H1 (cell line): ENCODE data around the gene SLC12A5. TPM values are rescaled to one million over a fixed set of nuclear protein-coding genes. Genes with fewer than 3 reads are reported as not detected.

ENCODE experiments used
- CTCF ChIA-PET: fragments of 300-600 bp; sonication (Branson Sonifier 250); formaldehyde crosslinking; loops from one replicate; lab custom pipeline; 2021; ENCODE audit not compliant: partially characterized antibody; lab: Charles Lee
- POLR2A ChIA-PET: fragments of 300-600 bp; sonication (Branson Sonifier 250); formaldehyde crosslinking; loops from one replicate; lab custom pipeline; 2021; ENCODE audit warnings: inconsistent platforms; ENCODE audit not compliant: partially characterized antibody; lab: Charles Lee
- DNase-seq, 2 experiments: peaks; one replicate each; pipeline versions ENCODE4 v3.0.0 to v3.0.0-alpha.2; 2010 to 2022; ENCODE audit warnings: low spot score in 2 of 2, low read depth in 1 of 2, mixed read lengths in 1 of 2
- FAIRE-seq: peaks from 2 replicates; lab custom pipeline; 2011; peaks lifted over from hg19 to GRCh38; lab: Jason Lieb, UNC
- H2AFZ ChIP-seq: 2 replicates; pipeline ENCODE4 v1.8.1; 2012; ENCODE audit warnings: low read length, inconsistent platforms
- H2AK5ac ChIP-seq: 2 replicates; pipeline ENCODE4 v1.6.1; 2013; ENCODE audit warnings: low read depth, low read length
- H2BK120ac ChIP-seq: replicated peaks from 2 replicates; pipeline ENCODE3; 2013; ENCODE audit warnings: low read depth, low read length, inconsistent platforms
- H2BK12ac ChIP-seq: 2 replicates; pipeline ENCODE4 v1.6.1; 2013; ENCODE audit warnings: low read depth, low read length
- H2BK15ac ChIP-seq: 2 replicates; pipeline ENCODE4 v1.6.1; 2013; ENCODE audit warnings: low read length
- H2BK20ac ChIP-seq: 2 replicates; pipeline ENCODE4 v1.6.1; 2013; ENCODE audit warnings: low read length
- H2BK5ac ChIP-seq: 2 replicates; pipeline ENCODE4 v1.6.1; 2013; ENCODE audit warnings: low read depth, low read length
- H3K14ac ChIP-seq: 2 replicates; pipeline ENCODE4 v1.6.1; 2013; ENCODE audit warnings: inconsistent platforms; ENCODE audit not compliant: insufficient read length
- H3K18ac ChIP-seq: 2 replicates; pipeline ENCODE4 v1.6.1; 2013; ENCODE audit warnings: low read length; ENCODE audit errors: extremely low read depth
- H3K23ac ChIP-seq: 2 replicates; pipeline ENCODE4 v1.6.1; 2013; ENCODE audit warnings: inconsistent platforms; ENCODE audit not compliant: insufficient read length
- H3K23me2 ChIP-seq: 2 replicates; pipeline ENCODE4 v1.6.1; 2013; ENCODE audit warnings: low read depth, low read length
- H3K27ac ChIP-seq: 2 replicates; pipeline ENCODE4 v1.6.1; 2011; ENCODE audit warnings: low read depth, low read length, inconsistent platforms
- H3K27me3 ChIP-seq, 4 experiments: replicated peaks in 1 of 4; 1 replicate in 1 of 4; 2 replicates in 3 of 4; pipeline versions ENCODE4 v1.6.1 to v1.8.1; 2011 to 2013; ENCODE audit warnings: low read length in 3 of 4, mild to moderate bottlenecking in 3 of 4, inconsistent platforms in 2 of 4, mixed read lengths in 2 of 4, moderate library complexity in 1 of 4; ENCODE audit not compliant: control insufficient read depth in 3 of 4, insufficient read depth in 3 of 4; ENCODE audit errors: extremely low read depth in 1 of 4
- H3K36me3 ChIP-seq, 4 experiments: 2 replicates each; pipeline versions ENCODE4 v1.6.1 to v1.8.1; 2011 to 2013; ENCODE audit warnings: mild to moderate bottlenecking in 4 of 4, low read length in 3 of 4, moderate library complexity in 2 of 4, control low read depth in 1 of 4, inconsistent platforms in 1 of 4; ENCODE audit not compliant: insufficient read depth in 4 of 4, control insufficient read depth in 2 of 4
- H3K4ac ChIP-seq: replicated peaks from 2 replicates; pipeline ENCODE3; 2013; ENCODE audit warnings: low read length, low read depth, mixed read lengths, inconsistent platforms; ENCODE audit not compliant: insufficient read length
- H3K4me1 ChIP-seq, 4 experiments: replicated peaks in 1 of 4; 1 replicate in 1 of 4; 2 replicates in 3 of 4; pipeline versions ENCODE4 v1.6.1 to v1.8.1; 2011 to 2013; ENCODE audit warnings: low read length in 3 of 4, inconsistent platforms in 2 of 4, mixed read lengths in 1 of 4; ENCODE audit not compliant: insufficient read depth in 4 of 4, control insufficient read depth in 3 of 4
- H3K4me2 ChIP-seq, 2 experiments: 2 replicates each; pipeline versions ENCODE4 v1.6.1 to v1.8.1; 2011 to 2013; ENCODE audit warnings: low read depth in 2 of 2, low read length in 2 of 2, control low read depth in 1 of 2, inconsistent platforms in 1 of 2, mild to moderate bottlenecking in 1 of 2; ENCODE audit not compliant: insufficient read depth in 1 of 2
- H3K4me3 ChIP-seq, 4 experiments: fragments of 200-600, 300-600 bp in 1 of 4; sonication (generic), shearing (Covaris generic), sonication (Bioruptor Twin) in 1 of 4; 2 replicates each; pipeline versions ENCODE4 v1.5.1 to v1.8.1; 2011 to 2016; ENCODE audit warnings: low read length in 4 of 4, low read depth in 3 of 4, control low read depth in 2 of 4, inconsistent platforms in 2 of 4, mild to moderate bottlenecking in 2 of 4, mixed read lengths in 1 of 4, moderate library complexity in 1 of 4; ENCODE audit not compliant: insufficient read depth in 2 of 4; ENCODE audit errors: extremely low read depth in 1 of 4
- H3K56ac ChIP-seq: replicated peaks from 2 replicates; pipeline ENCODE3; 2013; ENCODE audit warnings: low read depth, mild to moderate bottlenecking, mixed read lengths, low read length, inconsistent platforms; ENCODE audit not compliant: insufficient read length
- H3K79me1 ChIP-seq: 2 replicates; pipeline ENCODE4 v1.6.1; 2013; ENCODE audit warnings: low read depth, low read length, control low read depth
- H3K79me2 ChIP-seq, 2 experiments: 2 replicates each; pipeline versions ENCODE4 v1.6.1 to v1.8.1; 2012 to 2013; ENCODE audit warnings: low read length in 2 of 2, mild to moderate bottlenecking in 2 of 2, inconsistent platforms in 1 of 2; ENCODE audit not compliant: insufficient read depth in 2 of 2, control insufficient read depth in 1 of 2
- H3K9ac ChIP-seq, 4 experiments: replicated peaks in 1 of 4; 1 replicate in 1 of 4; 2 replicates in 3 of 4; pipeline versions ENCODE4 v1.6.1 to v1.8.1; 2011 to 2013; ENCODE audit warnings: low read depth in 3 of 4, low read length in 3 of 4, control low read depth in 2 of 4, mild to moderate bottlenecking in 2 of 4, moderate library complexity in 2 of 4, inconsistent platforms in 1 of 4; ENCODE audit errors: extremely low read depth in 1 of 4
- H3K9me3 ChIP-seq, 2 experiments: 2 replicates each; pipeline versions ENCODE4 v1.6.1 to v1.8.1; 2012 to 2013; ENCODE audit warnings: mild to moderate bottlenecking in 2 of 2, moderate library complexity in 2 of 2, control low read depth in 1 of 2, inconsistent platforms in 1 of 2, low read depth in 1 of 2, low read length in 1 of 2, mixed read lengths in 1 of 2; ENCODE audit not compliant: insufficient read depth in 2 of 2
- H4K20me1 ChIP-seq, 2 experiments: replicated peaks in 1 of 2; 2 replicates each; pipeline versions ENCODE3 to v1.8.1; 2011 to 2013; ENCODE audit warnings: inconsistent platforms in 2 of 2, low read length in 2 of 2, mild to moderate bottlenecking in 1 of 2; ENCODE audit not compliant: insufficient read depth in 2 of 2, control insufficient read depth in 1 of 2
- H4K5ac ChIP-seq: 2 replicates; pipeline ENCODE4 v1.6.1; 2013; ENCODE audit warnings: low read length, low read depth, mixed read lengths, inconsistent platforms; ENCODE audit not compliant: insufficient read length
- H4K8ac ChIP-seq: 2 replicates; pipeline ENCODE4 v1.8.0; 2013; ENCODE audit warnings: mild to moderate bottlenecking, moderate library complexity, low read length, inconsistent platforms; ENCODE audit not compliant: insufficient read depth; ENCODE audit errors: extremely low read depth
- H4K91ac ChIP-seq: replicated peaks from 2 replicates; pipeline ENCODE3; 2013; ENCODE audit warnings: low read length, mixed read lengths, inconsistent platforms; ENCODE audit not compliant: insufficient read length
- CBX8 ChIP-seq: fragments of 300-800, 300-1000 bp; sonication (generic); IDR thresholded peaks from 2 replicates; pipeline ENCODE4 v1.7.1; 2016; ENCODE audit warnings: low read depth, low read length, borderline replicate concordance
- MAFK ChIP-seq: IDR thresholded peaks from 2 replicates; pipeline ENCODE4 v1.6.1; 2012; ENCODE audit warnings: low read depth, mild to moderate bottlenecking, improper control_type of control experiment, low read length
- SUZ12 ChIP-seq: fragments of 200-600 bp; sonication (generic); IDR thresholded peaks from 2 replicates; pipeline ENCODE4 v1.6.1; 2012; ENCODE audit warnings: mild to moderate bottlenecking, inconsistent platforms, low read length, moderate library complexity, mixed read lengths
- WGBS, 2 experiments: shearing (Covaris generic) in 1 of 2; methylation state at CpG; one replicate each; pipeline versions ENCODE4 v1.1.6 to v1.1.7; 2013 to 2015; ENCODE audit warnings: low lambda C conversion rate in 2 of 2, mixed read lengths in 2 of 2, inconsistent platforms in 1 of 2, low coverage in 1 of 2, missing lambda C conversion rate in 1 of 2; ENCODE audit not compliant: insufficient replicate concordance in 2 of 2, insufficient coverage in 1 of 2, insufficient read length in 1 of 2; ENCODE audit errors: extremely low coverage in 1 of 2, missing lambda C conversion rate in 1 of 2; 5-methylcytosine and 5-hydroxymethylcytosine counted together
- polyA plus RNA-seq, 7 experiments: library from polyadenylated mRNA; depleted of rRNA in 3 of 7; stranded (reverse) in 5 of 7; unstranded in 2 of 7; fragments of >200 nt in 5 of 7; fragments of 200-250 nt in 2 of 7; gene quantifications; 1 replicate in 5 of 7; 2 replicates in 1 of 7; 4 replicates in 1 of 7; pipeline versions ENCODE4 v1.2.1 to v1.2.3, GENCODE V29; 2011 to 2013; ENCODE audit warnings: missing spikeins in 2 of 7, mixed read lengths in 2 of 7
- total RNA-seq: library from RNA; stranded (reverse); fragmentation: NEBNext Ultra II Directional; extraction: Animal tissue kit (Norgen Biotek cat#: 25700); gene quantifications from 2 replicates; pipeline ENCODE4 v1.2.1, GENCODE V29; 2021

The SLC12A5 gene
- total and polyA plus RNA-seq, 2 of the 8 experiments (the other 6 are each of a cell fraction or from before 2014, with no cell fraction given): 1.9 to 7.3 TPM

DNA sequence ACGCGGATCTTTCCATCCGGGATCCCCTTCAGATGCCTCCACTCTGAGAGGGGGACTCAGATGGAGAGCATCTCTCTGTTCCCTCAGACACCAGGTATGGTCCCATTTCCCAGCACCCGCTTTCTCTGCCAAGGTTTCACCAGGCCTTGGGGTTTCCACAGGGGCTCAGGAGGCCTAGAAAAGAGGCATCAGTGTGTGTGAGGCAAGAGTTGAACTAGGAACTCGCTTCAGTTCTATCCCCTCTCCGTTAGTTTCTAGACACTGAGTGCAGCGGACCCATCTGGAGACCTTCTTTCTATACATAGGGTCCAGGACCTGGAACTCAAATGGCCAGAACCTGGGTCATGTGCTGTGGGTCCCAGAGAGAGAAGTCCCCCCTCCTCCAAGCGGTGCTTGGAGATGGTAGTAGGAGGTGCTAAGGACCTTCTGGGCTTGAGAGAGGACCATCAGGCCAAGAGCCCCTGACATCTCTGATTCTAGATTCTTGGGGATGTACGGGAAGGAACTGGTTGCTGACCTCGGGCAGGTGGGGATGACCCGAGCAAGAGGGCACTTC, 2.1 kb downstream of the SLC12A5 start:
- FAIRE-seq: no peak
- Histone ChIP-seq H3K79me1 (no peaks in the 10 kb centered on the region), H2AFZ (no peak overlapping the region), H3K79me2 (no peaks in the 10 kb centered on the region), H3K23me2 (peaks cover 3% of the 10 kb centered on the region; the same call in 1 of the 2 replicates), H2BK120ac (no peak overlapping the region), H3K18ac (no peak overlapping the region), H3K36me3 (no peaks in the 10 kb centered on the region), H2BK5ac (no peak overlapping the region), H3K27me3 (peaks cover 48 to 96% (median 83%) of the 10 kb centered on the region in 4 experiments), H3K9me3 (no peaks in the 10 kb centered on the region), H2AK5ac (no peak overlapping the region), H3K4me2 (peak overlapping the region; percentile 84 to 98), H4K20me1 (peaks cover 6 to 15% of the 10 kb centered on the region in 2 experiments), H3K4me3 (peak overlapping the region in 3 of 4 experiments; percentile 17 to 66 (median 55); a peak in 5 of 8 replicates), H3K23ac (no peak overlapping the region), H3K4ac (no peak overlapping the region), H3K27ac (no peak overlapping the region), H3K9ac (no peak overlapping the region), H4K91ac (no peak overlapping the region), H3K4me1 (peaks cover 0 to 11% (median 7%) of the 10 kb centered on the region in 4 experiments; a peak in 6 of 7 replicates), H2BK12ac (no peak overlapping the region), H3K14ac (no peak overlapping the region), H4K8ac (no peak overlapping the region), H2BK15ac (no peak overlapping the region), H2BK20ac (no peak overlapping the region), H3K56ac (no peak overlapping the region), H4K5ac (no peak overlapping the region)
- CTCF ChIA-PET: interaction anchor here (0.7 to 8.5 kb wide), 6 partner anchors 9 to 121 kb away, joined by 3 to 60 read pairs (median 4); no protein-coding TSS in a partner anchor
- TF ChIP-seq SUZ12 (peak; percentile 9; the same call in 1 of the 2 replicates), MAFK (no peak), CBX8 (no peak)
- 46% methylated on average over 11 of the region's 11 CpGs; no CpG with 5 or more reads in 1 of the 2 experiments for WGBS, 2 experiments
- POLR2A ChIA-PET: interaction anchor here (0.8 to 1.6 kb wide), 3 partner anchors 8 to 58 kb away, joined by 4 to 6 read pairs (median 6); no protein-coding TSS in a partner anchor
- DNase-seq: no peak
